Heart right ventricle (tissue), 16 donors: Measurements from ENCODE around the gene REX1BD. TPM values are rescaled to one million over a fixed set of nuclear protein-coding genes. Genes with fewer than 3 reads are reported as not detected.

Experiments used
- ATAC-seq, 8 donors: fragments of 200-7000 bp; cut with Tn5 transposase; one replicate each; pipeline ENCODE4 v1.9.1; 2020; ENCODE audit warnings: mild to moderate bottlenecking in 8 of 8, moderate library complexity in 8 of 8, moderate number of reproducible peaks in 1 of 8
- DNase-seq, 2 donors: peaks; one replicate each; pipeline ENCODE4 v3.0.0-alpha.2; 2020
- H3K27ac ChIP-seq, 10 donors: fragments of 200-600 bp; sonication (generic) in 2 of 10; one replicate each; pipeline versions ENCODE4 v1.5.0 to v1.8.0; 2020 to 2022; ENCODE audit warnings: mild to moderate bottlenecking in 3 of 10
- H3K27me3 ChIP-seq, 7 donors: fragments of 200-600 bp; one replicate each; pipeline ENCODE4 v1.8.0; 2021 to 2022; ENCODE audit warnings: mild to moderate bottlenecking in 2 of 7
- H3K36me3 ChIP-seq, 9 donors: fragments of 200-600 bp; sonication (generic) in 1 of 9; one replicate each; pipeline versions ENCODE4 v1.5.0 to v1.8.0; 2020 to 2022; ENCODE audit warnings: mild to moderate bottlenecking in 2 of 9
- H3K4me1 ChIP-seq, 9 donors: fragments of 200-600 bp; sonication (generic) in 1 of 9; one replicate each; pipeline versions ENCODE4 v1.5.0 to v1.8.0; 2020 to 2022; ENCODE audit warnings: mild to moderate bottlenecking in 4 of 9
- H3K4me3 ChIP-seq, 10 donors: fragments of 200-600 bp; sonication (generic) in 2 of 10; one replicate each; pipeline versions ENCODE4 v1.5.0 to v1.8.0; 2020 to 2022; ENCODE audit warnings: mild to moderate bottlenecking in 7 of 10, moderate library complexity in 2 of 10
- H3K9me3 ChIP-seq, 11 donors: fragments of 200-600 bp in 10 of 11; sonication (generic) in 2 of 11; one replicate each; pipeline versions ENCODE4 v1.5.0 to v1.8.0; 2013 to 2022; ENCODE audit warnings: mild to moderate bottlenecking in 2 of 11, control low read depth in 1 of 11, moderate library complexity in 1 of 11
- WGBS, 2 donors: extraction: QIAGEN DNeasy Blood & Tissue Kit; methylation state at CpG; one replicate each; pipeline ENCODE4 v1.1.7; 2013; ENCODE audit warnings: inconsistent platforms in 1 of 2; 5-methylcytosine and 5-hydroxymethylcytosine counted together
- intact Hi-C, 10 donors: fragments of 100-400 bp; cut with DNase I; formaldehyde crosslinking; loops; one replicate each; pipeline versions ENCODE4 v1.11.1 to v1.14.2; 2022
- polyA plus RNA-seq, 2 donors: library from polyadenylated mRNA; stranded (reverse); fragments of 200-250 nt; gene quantifications; one replicate each; pipeline ENCODE4 v1.2.3, GENCODE V29; 2013
- total RNA-seq, 10 donors: library from RNA; stranded (reverse); fragmentation: NEBNext Ultra II Directional in 3 of 10; extraction: Animal tissue kit (Norgen Biotek cat#: 25700) in 3 of 10; gene quantifications; one replicate each; pipeline versions ENCODE4 v1.2.1 to v1.2.4, GENCODE V29; 2021 to 2023
- TF ChIP-seq, protein P1 (sequence below), 9 donors: fragments of 200-600 bp; sonication (generic) in 2 of 9; IDR thresholded peaks; one replicate each; pipeline versions ENCODE4 v1.5.0 to v1.8.0; 2021 to 2022; ENCODE audit warnings: antibody characterized with exemption in 9 of 9, mild to moderate bottlenecking in 5 of 9, moderate library complexity in 1 of 9
- donor health status: Arrhythmogenic right ventricular cardiomyopathy.
- donor health status: ischemic (EF 13 %, LVEDD 7.1; RV severe dilation, severe dysfunction).
- donor health status: healthy with polysubstance abuse.
- donor health status: DM: no; HTN: yes; CAD: no.
- donor health status: DM: no; HTN: no; CAD: no.
- donor health status: ischemic (EF 25% LVEDD 6.9; RV normal size, moderate dysfunction).
- donor health status: ischemic (EF 25% LVEDD 5.7; RV mildly dilated, moderate dysfunction).
- donor health status: healthy.
- donor health status: DM: yes; HTN: yes; CAD: no.
- donor health status: Ischemic cardiomyopathy.
- donor health status: ischemic (EF 35%, LVEDD 5.7; RV mildly dilated, moderate dysfunction).
- donor health status: nonischemic (EF 11% LVEDD 7.7; RV severe dilation, severe dysfunction).
- donor health status: DM: yes; HTN: yes; CAD: no.
- donor health status: PGD.
- donor health status: ischemic (EF 29% LVEDD 5.4; RV normal size, mild dysfunction).
- donor health status: nonischemic (EF 23%, LVEDD 6.1; RV moderate dilation, normal function).

REX1BD gene
- total and polyA plus RNA-seq, 12 donors: 58.5 to 107 (median 68.7) TPM

DNA sequence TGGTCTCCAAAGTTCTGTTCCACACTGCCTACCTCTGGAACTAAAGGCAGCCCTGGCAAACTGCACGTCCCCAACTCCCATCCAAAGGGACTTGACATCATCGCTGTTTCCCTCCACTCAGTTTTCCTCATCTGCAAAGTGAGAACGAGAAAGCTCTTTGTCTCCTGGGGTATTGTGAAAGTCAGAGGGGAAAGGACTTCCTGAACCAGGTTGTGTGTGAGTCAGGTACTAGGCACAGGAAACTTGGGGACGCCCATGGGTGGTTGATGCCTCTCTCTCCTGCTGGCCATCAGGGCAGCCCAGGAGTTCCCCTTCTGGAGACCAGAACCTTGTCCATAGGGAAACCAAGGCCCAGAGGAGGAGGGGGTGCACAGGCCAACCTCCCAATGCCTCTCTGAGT is 13.3 kb downstream of the REX1BD start:
- DNase-seq: no peak
- Histone ChIP-seq H3K4me1 (peaks cover 0 to 28% (median 14%) of the 10 kb centered on the region in 9 donors), H3K36me3 (no peaks in the 10 kb centered on the region), H3K4me3 (no peak overlapping the region), H3K27ac (no peak overlapping the region), H3K27me3 (peaks cover 21 to 96% (median 83%) of the 10 kb centered on the region in 7 donors), H3K9me3 (no peaks in the 10 kb centered on the region)
- TF ChIP-seq, protein P1, sequence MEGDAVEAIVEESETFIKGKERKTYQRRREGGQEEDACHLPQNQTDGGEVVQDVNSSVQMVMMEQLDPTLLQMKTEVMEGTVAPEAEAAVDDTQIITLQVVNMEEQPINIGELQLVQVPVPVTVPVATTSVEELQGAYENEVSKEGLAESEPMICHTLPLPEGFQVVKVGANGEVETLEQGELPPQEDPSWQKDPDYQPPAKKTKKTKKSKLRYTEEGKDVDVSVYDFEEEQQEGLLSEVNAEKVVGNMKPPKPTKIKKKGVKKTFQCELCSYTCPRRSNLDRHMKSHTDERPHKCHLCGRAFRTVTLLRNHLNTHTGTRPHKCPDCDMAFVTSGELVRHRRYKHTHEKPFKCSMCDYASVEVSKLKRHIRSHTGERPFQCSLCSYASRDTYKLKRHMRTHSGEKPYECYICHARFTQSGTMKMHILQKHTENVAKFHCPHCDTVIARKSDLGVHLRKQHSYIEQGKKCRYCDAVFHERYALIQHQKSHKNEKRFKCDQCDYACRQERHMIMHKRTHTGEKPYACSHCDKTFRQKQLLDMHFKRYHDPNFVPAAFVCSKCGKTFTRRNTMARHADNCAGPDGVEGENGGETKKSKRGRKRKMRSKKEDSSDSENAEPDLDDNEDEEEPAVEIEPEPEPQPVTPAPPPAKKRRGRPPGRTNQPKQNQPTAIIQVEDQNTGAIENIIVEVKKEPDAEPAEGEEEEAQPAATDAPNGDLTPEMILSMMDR (IDR thresholded peaks at IDR 0.05): no peak
- intact Hi-C loops: loop anchor here in 3 of 10 donors (5.0 to 10.0 kb wide), 3 partner anchors 73 to 260 kb away; no protein-coding TSS in a partner anchor
- ATAC-seq: no peak
- 74 to 80% methylated on average over 4 of the region's 4 CpGs for WGBS, 2 donors

DNA sequence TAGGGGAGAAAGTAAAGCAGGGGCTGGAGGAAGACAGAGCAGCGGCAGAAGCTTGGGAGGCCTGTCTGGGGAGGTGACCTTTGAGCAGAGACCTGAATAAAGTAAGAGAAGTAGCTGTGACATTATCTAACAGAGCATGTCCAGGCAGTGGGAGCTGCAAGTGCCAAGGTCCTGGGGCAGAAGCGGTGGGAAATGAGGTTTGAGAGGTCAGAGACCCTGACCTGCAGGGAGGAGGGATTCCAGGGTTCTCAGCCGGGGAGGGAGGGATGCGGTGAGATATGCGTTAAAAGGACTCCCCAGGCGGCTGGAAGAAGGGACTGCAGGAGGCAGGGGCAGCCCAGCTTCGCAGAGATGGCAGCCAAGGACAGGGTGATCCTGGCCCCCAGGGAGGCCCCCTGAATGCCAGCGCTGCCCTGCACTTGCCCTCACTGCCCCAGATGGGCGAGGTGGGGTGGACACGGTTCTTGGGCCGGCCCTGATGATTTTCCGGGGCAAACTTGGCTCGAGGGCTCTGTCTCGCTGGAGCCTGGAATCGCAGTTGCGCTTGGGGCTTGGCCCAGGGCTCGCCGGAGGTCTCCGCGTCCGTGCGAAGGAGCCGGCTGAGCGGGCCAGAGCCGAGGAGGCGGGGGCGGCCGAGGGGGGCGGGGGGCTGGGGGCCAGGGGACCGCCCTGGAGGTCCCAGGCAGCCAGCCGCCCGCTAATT is 14.8 kb downstream of the REX1BD start:
- TF ChIP-seq, protein P1 (IDR thresholded peaks at IDR 0.05): peak in 1 of 9 donors; percentile 20
- ATAC-seq (peak in 6 of 8 donors; percentile 20 to 39 (median 30)), DNase-seq (no peak)
- intact Hi-C loops: loop anchor here in 3 of 10 donors (5.0 to 10.0 kb wide), 3 partner anchors 71 to 259 kb away; no protein-coding TSS in a partner anchor
- Histone ChIP-seq H3K9me3 (no peaks in the 10 kb centered on the region), H3K4me3 (peak overlapping the region in 4 of 10 donors; percentile 9 to 27 (median 15)), H3K27me3 (peaks cover 32 to 96% (median 90%) of the 10 kb centered on the region in 7 donors), H3K27ac (peak overlapping the region in 1 of 10 donors; percentile 7), H3K36me3 (no peaks in the 10 kb centered on the region), H3K4me1 (peaks cover 5 to 40% (median 22%) of the 10 kb centered on the region in 9 donors)
- 4 to 6% methylated on average over 25 to 32 of the region's 32 CpGs for WGBS, 2 donors

DNA sequence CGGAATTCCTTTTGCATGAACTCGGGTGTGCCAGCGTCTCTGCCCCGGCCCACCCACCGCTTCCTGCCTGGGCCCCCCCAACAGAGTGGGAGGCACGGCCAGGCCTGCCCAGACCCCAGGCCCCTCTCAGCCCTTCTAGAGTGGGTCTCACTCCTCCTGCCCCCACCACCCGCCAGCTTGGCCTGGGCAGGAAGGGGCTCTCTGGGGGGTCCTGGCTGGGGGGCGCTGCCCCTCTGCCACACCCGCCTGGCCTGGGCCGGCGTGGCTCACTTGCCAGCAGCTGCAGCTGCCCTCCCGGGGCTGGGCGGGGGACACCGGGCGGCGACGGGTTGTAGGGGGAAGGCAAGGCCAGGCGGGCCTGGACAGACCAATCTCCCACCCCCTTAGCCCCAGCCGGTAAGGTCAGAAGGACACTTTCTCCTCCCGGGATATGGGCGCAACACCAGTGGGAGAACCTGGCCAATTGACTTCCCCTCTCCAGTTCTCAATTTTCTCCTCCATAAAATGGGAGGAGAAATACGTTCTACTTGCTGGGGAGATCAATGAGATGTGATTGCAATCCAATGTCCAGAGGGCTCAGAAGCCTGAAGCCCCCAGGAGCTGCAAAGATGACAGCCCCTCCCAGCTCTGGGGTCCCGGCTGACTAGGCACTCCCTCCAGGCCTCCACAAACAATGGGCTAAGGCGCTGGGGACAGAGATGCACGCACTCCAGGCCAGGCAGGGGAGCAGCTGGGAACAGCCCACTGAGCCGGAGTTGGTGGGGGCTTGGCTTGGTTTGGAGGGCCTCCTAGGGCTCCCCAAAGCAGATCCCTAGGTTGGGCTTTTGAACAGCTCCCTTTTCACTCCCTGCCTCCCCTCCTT is 15.6 kb downstream of the REX1BD start:
- no peaks in the 10 kb centered on the region for H3K9me3 ChIP-seq
- H3K4me1 ChIP-seq: peaks cover 5 to 40% (median 22%) of the 10 kb centered on the region in 9 donors
- DNase-seq (no peak), ATAC-seq (peak in 2 of 8 donors; percentile 27 to 29)
- TF ChIP-seq, protein P1 (IDR thresholded peaks at IDR 0.05): no peak
- no peaks in the 10 kb centered on the region for H3K36me3 ChIP-seq
- H3K27ac ChIP-seq: peak overlapping the region in 1 of 10 donors; percentile 7
- peaks cover 32 to 96% (median 90%) of the 10 kb centered on the region in 7 donors for H3K27me3 ChIP-seq
- WGBS, 2 donors: 13 to 14% methylated on average over 22 to 26 of the region's 26 CpGs
- intact Hi-C loops: loop anchor here in 4 of 10 donors (2.0 to 10.0 kb wide), 4 partner anchors 29 to 258 kb away; no protein-coding TSS in a partner anchor
- peak overlapping the region in 4 of 10 donors; percentile 9 to 27 (median 15) for H3K4me3 ChIP-seq

DNA sequence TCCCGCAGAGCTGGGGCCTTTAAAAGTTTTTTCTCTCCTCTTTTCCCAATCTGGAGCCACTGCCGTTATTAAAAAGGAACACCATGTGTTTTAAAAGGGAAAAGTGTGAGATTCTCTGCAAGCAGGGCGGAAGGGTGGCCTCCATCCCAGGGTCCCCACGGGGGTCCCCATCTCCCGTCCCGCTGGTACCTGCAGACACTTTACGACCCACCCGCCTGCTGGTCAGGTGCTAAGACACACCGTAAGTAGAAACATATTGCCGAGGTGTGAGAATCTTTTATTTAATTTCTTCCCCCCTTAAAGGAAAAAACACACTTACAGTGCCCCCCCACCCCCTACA is 16.2 kb downstream of the REX1BD start:
- H3K9me3 ChIP-seq: no peaks in the 10 kb centered on the region
- peak overlapping the region in 1 of 10 donors; percentile 35 for H3K4me3 ChIP-seq
- H3K4me1 ChIP-seq: peaks cover 5 to 40% (median 22%) of the 10 kb centered on the region in 9 donors
- ATAC-seq: no peak
- no peak for DNase-seq
- H3K27ac ChIP-seq: no peak overlapping the region
- WGBS, 2 donors: 10% methylated on average over 10 of the region's 10 CpGs
- H3K27me3 ChIP-seq: peaks cover 32 to 96% (median 90%) of the 10 kb centered on the region in 7 donors
- no peaks in the 10 kb centered on the region for H3K36me3 ChIP-seq
- TF ChIP-seq, protein P1 (IDR thresholded peaks at IDR 0.05): no peak
- intact Hi-C loops: loop anchor here in 5 of 10 donors (2.0 to 10.0 kb wide), 5 partner anchors 28 to 258 kb away; no protein-coding TSS in a partner anchor
